HG03095 (cell line): Measurements from ENCODE around the gene SPATA24.
A peak's percentile ranks its signal among the peaks of the same experiment; 100 is the strongest.
"Not testable (repeated sequence)": the region's sequence is repeated elsewhere in the genome, so short reads cannot be mapped to it uniquely, and the experiment has no call there.

Source experiments
- ATAC-seq: cut with Tn5 transposase; IDR thresholded peaks from one replicate; pipeline ENCODE4 v1.9.1; 2021; ENCODE audit warnings: moderate library complexity; ENCODE audit not compliant: unreplicated experiment

The SPATA24 gene

DNA sequence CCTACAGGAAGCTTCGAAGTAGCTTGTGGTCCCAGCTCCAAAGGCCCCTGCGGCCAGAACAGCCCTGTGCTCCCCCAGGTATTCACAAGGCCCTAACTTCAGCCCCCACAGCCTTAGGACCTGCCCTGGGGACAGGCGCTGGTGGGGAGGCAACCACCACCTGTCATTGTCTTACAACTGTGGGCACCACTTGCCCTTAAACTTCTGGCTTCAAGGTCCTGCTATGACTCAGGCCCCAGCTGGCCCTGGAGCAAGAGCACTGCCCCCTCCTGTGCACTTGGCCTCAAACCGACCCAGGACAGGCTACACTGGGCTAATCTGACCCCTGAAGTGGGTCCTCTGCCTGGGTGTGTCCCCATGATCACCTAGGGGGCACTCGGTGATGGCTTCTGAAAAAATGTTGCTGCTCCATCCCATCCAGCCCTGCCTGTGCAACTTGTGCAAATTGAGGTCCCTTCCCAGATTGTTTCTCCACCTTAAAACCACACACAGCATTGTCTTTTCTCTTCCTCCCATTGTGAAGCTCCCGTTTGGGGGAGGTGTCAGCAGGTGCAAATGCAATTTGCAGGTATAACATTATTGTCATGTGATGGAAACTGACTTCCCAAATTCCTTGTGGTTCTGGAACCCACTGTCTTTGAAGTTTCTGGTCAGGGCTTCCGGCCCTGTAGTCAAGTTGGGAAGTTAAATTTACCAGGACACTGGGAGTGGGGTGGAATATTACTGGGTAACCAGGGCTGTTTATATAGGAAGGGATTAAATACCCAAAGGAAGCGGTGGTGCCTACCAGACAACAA lies 7.8 kb downstream of the SPATA24 start:
- ATAC-seq: no peak

DNA sequence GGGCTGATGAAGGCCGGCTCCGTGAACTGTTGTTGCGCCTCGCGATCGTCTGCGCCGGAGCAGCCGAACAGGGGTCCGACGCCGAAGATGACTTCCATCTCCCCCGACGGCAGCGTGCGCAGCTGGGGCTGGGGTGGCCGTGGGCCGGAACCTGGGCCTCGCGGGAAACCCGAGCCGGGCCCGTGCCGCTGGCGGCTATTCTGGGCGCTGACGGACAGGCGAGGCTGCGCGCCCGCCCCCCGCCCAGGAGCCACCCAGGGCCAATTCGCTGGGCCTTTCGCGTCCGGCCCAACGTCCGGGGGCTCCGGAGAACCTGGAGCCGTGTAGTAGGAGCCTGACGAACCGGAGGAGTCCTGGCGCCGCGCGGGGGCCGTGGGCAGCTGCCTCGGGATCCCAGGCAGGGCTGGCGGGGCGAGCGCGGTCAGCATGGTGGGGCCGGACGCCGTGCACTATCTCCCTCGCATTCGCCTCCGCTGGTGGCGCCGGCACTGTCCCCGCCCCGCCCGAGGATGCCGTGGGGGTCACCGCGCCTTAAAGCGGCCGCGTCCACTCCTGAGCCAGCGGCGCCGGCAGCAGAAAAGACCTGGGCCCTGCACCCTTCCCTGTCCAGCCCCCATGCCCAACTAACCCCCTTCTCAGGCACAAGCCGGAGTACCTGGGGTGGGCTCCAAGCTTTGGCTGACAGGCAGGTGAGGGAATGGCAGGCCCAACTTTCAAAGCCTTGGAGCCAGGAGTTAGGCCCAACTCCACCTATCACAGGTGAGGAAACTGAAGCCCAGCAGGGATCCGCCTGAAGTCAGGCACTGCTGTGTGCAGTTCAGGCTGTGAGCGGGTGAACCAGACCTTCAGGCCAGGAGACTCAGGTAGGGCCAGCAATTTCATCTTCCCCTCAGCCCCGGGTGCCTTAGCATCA lies 9.0 kb downstream of the SPATA24 start, which contains the start of gene PROB1:
Gene PROB1 (minus strand): TSS at position 451 of the 913 bp plus-strand sequence. CDS start 23 bp downstream, at position 428.
- no peak for ATAC-seq

DNA sequence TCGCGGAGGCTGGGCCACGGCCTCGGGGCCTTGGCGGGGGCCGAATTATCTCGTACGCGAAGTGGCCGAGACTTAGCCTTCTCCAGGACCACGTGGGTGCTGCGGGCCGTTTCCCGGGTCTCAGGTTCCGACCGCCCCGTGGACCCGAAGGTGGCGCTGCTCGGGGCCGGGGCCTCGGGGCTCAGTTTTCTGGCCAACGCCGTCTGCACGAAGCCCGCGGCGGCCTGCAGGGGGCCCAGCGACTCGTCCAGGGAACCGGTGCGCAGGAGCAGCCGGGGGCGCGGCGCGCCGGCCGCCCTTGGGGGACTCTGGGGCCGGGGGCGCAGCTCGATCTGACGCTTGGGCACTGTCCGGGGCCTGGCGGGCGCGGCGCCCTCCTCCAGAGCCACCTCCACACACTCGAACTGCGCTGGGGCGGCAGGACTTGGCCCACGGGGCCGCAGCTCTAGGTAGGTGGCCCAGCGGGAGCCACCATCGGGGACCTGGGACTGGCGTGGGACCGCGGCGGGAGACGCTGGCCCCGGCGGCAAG lies 9.7 kb downstream of the SPATA24 start:
- ATAC-seq: no peak

DNA sequence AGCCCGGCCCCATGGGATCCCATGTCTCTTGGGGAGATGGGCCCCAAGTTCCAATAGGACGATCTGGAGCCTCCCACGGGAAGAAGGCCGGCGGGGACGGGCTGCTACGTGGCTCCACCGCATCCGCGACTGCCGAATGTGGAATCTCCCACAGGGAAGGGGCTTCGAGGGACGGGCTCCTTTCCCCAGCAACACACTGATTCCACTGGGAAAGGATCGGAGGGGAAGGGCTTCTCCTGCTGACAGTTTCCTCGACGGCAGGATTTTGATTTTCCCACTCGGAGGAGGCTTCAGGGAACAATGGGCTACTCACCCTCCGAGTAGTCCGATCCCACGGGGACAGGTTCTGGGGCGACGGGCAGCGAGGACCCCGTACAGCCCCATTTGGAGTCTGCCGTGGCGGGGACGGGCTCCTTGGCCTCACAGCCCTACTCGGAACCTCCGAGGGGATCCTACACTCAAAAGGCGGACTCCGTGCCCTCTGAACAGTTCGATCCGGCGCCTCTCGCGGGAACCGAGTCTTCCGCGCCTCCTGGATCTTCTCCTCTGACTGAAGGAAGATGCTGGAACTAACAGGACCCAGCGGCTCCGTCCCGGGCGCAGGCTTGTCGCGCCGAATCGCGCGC lies 10.3 kb downstream of the SPATA24 start:
- ATAC-seq: no peak

DNA sequence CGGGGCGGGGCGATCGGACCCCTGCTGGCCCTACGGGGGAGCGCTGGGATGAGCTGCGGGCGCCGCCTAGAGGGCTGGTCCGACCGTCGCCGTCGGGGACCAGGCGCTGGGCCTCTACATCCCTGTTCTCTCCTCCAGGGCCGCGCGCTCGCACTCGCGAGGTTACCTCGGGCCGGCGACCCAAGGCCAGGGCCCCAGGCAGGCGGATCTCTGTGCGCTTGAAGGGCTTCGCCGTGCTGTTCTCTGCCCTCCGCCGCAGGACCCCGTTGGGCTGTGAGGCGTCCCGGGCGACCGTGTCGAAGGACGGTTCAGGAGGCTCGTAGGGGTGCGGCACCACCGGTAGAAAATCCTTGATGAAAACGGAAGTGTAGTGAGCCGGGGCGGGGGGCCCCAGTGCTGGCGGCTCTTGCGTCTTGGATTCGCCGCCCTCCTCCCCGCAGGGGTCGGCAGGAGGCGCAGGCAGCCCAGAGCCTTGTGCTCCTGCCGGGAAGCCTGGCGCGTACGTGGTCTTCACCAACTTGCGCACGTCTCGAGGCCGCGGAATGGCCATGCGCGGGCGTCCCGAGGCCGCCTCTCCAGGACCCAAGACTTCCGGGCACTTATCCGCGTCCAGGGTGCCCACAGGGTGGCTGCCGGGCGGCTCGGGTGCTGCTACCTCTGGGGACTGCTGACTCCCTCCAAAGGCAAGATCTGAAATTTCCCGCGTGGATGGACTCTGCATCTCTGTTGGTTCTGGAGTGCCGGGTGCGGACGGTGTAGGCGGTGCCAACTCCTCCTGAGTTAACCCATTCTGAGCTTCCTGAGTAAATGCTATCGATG lies 11.0 kb downstream of the SPATA24 start:
- peak; percentile 43 for ATAC-seq

DNA sequence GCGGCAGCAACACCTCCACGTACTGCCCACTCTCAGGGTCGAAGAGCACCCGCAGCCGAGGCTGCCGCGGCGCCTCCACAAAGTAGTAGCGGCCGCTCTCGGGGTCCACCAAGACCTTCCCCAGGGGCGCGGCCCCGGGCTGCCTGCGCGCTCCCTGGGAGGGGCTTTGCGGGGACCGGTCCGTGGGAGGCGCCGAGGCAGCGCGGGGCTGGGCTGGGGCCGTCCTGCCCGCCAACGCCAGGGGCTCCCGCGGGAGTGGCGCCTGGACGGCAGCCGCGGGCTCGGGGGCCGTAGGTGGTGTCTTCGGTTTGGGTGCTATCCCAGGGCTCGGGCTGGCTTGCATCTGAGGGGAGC lies 11.6 kb downstream of the SPATA24 start:
- ATAC-seq: no peak

DNA sequence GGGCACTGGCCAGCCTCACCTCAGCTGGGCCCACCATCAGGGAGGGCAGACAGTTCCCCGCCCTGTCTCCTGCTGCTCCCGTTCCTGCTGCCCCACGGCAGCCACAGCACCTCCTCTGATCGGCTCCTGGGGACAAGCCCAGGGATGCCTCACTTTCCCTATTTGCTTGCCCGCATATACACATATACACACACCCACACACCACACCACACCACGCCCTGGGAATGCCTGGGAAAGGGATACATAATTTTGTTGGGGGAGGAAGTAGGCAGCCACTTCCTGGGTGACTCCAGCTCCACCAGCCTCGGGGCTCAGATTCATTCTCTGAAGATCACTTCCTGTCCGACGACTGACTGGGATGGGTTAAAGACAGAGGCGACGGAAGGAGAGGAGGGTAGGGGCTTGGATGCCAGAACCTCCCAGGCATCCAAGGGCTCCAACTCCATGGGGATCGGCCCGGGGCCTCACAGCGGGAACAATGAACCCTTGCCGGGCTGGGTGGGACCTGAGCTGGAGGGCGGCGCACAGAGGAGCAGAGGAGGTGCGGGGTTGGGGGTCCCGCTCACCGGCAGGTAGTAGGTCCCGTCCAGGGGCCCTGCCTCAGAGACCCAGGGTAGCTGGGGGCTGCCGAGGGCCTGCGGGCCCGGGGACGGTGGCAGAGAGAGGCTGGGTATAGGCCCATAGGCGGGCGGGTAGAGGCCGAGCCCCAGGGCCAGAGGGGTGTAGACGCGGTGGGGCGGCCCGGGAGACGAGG lies 12.1 kb downstream of the SPATA24 start:
- no peak for ATAC-seq

DNA sequence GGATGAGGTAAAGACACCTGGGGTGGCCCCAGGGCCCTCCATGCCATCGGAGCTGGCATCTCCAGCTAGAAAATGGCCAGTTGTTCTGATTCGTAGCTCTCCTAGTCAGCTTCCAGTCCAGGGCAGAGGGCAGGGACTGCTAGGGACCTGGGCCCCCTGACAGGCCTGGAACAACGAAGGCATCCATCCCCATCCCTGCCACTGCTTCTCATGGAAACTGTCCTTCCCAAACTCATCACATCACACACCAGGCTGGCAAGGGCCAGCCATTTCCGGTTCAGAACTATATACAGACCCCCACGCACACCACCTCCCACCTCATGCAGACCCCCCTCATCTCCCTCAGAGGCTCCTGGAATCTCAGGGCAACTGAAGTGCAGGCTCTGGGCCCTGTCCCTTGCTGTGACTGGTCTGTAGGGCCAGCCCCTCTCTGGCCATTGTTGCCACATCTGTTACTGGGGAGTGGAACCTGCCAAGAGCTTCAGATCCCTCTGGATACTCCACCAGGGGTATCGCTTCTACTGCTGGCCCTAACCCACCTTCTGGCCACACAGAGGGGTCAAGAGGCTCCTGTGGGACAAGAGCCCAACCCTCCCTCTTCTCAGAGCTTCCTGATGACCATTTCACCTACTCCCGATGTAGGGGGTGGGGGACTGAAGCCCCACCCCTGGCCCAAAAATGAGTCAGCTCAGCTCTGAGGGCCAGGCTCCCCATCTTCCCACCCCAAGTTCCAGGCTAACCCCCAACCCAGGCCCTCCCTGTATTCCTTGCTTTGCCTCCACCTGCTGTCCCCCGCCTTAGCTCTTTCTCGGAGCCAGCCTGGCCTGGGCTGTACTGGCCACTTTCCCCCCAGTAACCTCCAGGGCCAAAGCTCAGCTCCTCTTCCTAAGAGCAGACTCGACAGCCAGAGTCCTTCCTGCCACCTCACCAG lies 13.0 kb downstream of the SPATA24 start:
- no peak for ATAC-seq

DNA sequence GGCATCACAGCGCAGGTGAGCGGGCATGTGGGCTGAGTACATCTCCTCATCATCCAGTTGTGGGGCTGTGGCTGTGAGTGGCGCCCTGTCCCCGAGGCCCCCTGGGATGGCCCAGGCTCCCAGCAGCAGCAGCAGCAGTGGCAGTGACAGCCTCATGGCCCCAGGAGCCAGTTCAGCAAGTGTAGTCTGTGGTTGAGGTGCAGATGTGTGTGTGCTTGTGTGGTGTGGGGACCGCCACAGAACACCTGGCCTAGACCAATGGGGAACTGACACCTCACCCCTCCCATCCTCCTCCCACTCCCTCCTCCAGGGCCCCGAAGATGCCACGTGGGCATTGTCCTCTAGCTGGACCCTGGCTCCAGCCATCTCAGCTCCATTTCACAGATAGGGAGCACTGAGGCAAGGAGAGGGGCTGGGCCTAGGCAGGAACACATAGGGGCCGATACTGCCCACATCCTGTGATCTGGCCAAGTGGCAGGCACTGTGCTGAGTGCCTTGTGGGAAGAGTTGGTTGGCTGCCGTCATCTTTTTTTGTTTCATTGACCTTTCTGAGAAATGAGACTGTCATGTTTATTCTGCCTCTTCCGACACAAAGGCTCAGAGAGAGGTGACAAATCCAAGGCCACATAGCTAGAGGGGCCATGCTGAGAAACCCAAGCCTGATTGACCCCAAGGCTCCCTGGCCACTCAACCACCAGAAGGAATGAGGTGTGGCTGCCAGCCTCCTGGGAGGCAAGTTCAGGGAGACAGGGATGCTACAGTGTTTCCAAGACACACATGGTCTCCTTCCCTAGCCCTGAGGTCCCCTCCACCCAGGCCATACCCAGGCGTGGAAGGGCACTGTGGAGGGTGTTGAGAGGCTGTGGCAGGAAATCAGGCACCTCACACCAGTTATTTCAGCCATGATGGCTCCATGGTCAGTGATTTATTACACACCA lies 13.9 kb downstream of the SPATA24 start, which contains the start of gene MZB1:
Gene MZB1 (minus strand): TSS at position 213 of the 938 bp plus-strand sequence. CDS start 57 bp downstream, at position 156.
- ATAC-seq: peak; percentile 35

DNA sequence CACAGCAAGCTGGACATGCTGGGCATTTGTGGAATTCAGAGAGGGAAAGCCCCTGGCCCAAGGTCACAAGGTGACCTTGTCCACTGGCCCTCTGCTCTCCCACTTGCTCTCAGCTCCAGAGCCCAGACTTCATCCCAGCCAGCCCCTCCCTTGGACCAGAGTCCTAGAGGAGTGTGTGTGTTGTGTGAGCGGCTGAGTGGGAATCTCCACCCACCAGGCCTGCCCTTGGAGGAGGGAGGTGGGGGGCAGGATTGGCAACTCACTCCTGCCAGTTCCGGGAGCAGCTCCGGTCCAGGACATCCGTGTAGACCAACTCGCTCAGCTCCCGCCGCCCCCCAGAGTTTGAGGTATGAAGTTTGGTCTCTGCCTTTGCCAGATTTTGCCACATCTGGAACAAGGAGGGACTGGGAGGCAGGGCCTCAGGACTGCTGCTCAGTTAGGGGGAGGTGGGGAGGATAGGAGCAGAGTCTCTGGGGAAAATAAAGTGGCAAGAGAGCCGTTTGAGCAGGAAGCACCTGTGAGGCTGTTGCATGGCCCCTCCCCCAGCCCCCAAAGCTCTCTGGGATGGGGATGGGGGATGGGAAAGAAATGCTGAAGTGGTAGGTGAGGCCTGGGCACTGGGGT lies 15.6 kb downstream of the SPATA24 start:
- no peak for ATAC-seq

DNA sequence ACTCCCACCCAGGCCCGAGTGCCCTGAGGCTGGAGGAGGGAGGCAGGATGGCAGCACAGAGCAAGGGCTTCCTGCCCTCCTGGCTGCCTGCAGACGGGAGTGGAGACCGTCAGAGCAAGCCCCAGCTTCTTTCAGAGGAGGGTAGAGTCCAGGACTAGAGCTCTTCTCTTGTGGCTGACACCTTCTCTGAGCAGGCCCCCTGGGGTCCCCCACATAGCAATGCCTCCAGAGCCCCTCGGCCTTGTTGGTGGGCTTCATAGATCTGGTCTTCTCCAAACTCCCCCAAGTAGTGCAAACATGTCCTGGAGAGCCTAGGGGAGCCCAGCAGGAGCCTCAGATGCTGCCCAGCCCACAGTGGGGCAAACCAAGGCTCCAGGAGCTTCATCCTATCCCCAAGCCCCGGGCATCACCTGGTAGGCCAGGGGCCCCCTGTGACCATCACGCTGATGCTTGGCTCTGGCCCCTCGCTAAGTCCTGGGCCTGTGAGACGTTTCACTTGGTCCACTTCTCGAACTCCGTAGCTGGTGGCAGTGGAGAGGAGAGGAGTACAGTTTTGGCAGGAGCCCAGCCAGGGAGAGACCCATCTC lies 16.2 kb downstream of the SPATA24 start:
- no peak for ATAC-seq

DNA sequence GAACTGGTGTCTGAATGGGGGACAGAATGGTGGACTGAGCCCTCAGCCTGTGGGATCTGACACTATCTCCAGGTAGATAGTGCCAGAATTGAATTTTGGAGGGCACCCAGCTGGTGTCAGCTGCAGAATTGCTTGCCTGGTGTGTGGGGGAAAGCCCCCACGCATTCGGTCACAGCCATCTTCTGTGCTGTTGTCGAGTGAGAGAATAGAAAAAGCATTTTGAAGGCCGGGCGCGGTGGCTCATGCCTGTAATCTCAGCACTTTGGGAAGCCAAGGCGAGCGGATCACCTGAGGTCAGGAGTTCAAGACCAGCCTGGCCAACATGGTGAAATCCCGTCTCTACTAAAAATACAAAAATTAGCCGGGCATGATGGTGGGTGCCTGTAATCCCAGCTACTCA lies 16.9 kb downstream of the SPATA24 start:
- not testable (repeated sequence) for ATAC-seq

DNA sequence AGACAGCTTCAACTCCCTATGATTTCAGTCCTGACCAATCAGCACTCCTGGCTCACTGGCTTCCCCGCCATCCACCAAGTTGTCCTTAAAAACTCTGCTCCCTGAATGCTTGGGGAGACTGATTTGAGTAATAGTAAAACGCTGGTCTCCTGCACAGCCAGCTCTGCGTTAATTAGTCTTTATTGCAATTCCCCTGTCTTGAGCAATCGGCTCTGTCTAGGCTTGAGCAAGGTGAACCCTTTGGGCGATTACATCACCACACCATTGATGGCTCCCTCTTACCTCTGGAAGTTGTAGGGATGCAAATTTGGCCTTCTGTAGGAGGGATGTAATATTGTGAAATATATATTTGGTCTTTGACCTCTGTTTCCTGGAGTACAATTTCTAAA lies 17.8 kb downstream of the SPATA24 start:
- ATAC-seq: no peak

DNA sequence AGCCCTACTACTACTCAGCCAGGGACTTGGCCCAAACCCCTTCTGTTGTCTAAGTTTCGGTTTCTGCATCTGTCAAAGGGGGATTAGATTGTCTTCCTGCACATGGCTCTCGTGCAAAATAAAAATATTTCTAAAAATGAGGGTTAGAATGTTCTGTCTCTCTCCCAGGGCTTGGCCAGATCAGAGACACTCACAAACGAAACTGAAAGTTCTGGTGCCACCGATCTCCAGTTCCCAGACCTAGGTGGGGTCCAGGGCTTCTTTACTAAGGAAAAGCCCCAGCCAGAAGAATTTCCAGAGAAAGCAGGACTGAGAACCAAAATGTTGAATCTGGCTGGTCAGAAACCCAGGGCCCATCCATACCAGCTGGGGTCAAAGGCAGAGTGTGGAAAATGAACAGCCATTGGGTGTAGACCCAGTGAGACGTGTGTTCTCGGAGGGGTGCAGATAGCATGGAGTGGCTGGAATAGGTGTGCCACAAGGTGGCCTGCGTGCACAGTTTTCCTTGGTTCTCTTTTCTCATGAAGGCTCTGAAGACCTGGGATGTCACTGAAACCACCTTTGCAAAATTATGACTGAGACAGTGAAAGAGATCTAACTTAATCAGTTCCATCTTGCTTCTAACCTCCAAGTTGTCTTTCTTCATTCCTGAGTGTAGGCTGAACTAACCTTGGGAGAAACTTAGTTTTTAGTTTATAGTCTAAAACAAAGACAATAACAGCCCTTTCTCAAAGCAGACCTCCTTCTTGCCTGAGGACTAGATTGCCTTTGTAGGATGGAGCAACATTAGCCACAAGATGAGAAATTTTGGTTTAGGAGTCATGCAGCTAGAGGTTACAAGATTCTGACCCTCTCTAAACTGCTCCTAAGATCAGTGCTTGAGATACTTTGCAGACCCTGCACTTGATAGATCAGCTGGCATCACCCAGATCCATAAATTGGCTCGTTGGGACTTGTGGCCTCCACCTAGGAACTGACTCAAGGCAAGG lies 18.5 kb downstream of the SPATA24 start:
- no peak for ATAC-seq

DNA sequence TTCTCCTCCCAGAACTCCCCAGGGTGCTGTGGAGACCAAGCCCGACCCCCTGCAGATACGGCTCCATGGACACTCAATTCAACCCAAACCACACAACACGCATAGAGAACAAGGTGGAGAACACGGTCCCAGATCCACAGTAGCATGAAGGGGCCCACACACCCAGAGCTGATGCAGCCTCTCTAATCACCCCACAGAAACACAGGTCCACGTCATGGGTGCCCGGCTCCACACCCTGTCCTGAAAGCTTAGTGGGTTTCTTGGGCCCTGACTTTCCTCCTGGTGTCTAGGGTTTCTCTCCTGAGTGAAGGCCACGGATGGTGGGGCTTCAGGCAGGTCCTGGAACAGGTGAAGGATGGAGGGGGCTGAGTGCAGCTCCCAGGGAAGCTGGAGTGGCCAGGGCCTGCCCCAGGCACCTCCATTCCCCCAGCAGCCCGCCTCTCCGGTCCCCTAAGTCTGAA lies 19.3 kb downstream of the SPATA24 start:
- ATAC-seq: no peak
